ENCODE results near the gene TBCB.

The TBCB gene

GRCh38 chr19:36101550-36102327, 13.5 kb upstream of the TBCB start:
- H3K36me3 ChIP-seq (ENCODE audit: control insufficient read depth in 2 of 2, insufficient read depth in 2 of 2, low read length in 2 of 2): peaks cover 0 to under 1% of the 10 kb centered on the region in 2 donors
- no peak overlapping the region for H3K27ac ChIP-seq (ENCODE audit: low read length)
- H3K4me1 ChIP-seq (ENCODE audit: control insufficient read depth, insufficient read depth, low read length): peaks cover 3% of the 10 kb centered on the region
- no peak overlapping the region for H3K9ac ChIP-seq (ENCODE audit: low read length in 2 of 2)
- no peaks in the 10 kb centered on the region for H3K27me3 ChIP-seq (ENCODE audit: control insufficient read depth in 1 of 2, insufficient read depth in 2 of 2, low read length in 2 of 2)
- H3K9me3 ChIP-seq (ENCODE audit: control insufficient read depth in 2 of 2, low read length in 2 of 2): no peaks in the 10 kb centered on the region
- H3K4me3 ChIP-seq (ENCODE audit: low read length in 2 of 2): no peak overlapping the region

- H3K27ac ChIP-seq (ENCODE audit: low read length): no peak overlapping the region
Measured at GRCh38 chr19:36103040-36103626, 12.1 kb upstream of the TBCB start.

GRCh38 chr19:36103842-36104552, 11.3 kb upstream of the TBCB start:
- H3K4me3 ChIP-seq (ENCODE audit: low read length in 2 of 2): no peak overlapping the region
- no peaks in the 10 kb centered on the region for H3K9me3 ChIP-seq (ENCODE audit: control insufficient read depth in 2 of 2, low read length in 2 of 2)
- H3K27me3 ChIP-seq (ENCODE audit: control insufficient read depth in 1 of 2, insufficient read depth in 2 of 2, low read length in 2 of 2): no peaks in the 10 kb centered on the region
- H3K4me1 ChIP-seq (ENCODE audit: control insufficient read depth, insufficient read depth, low read length): no peaks in the 10 kb centered on the region
- H3K27ac ChIP-seq (ENCODE audit: low read length): no peak overlapping the region
- peaks cover 0 to 3% of the 10 kb centered on the region in 2 donors for H3K36me3 ChIP-seq (ENCODE audit: control insufficient read depth in 2 of 2, insufficient read depth in 2 of 2, low read length in 2 of 2)
- H3K9ac ChIP-seq (ENCODE audit: low read length in 2 of 2): no peak overlapping the region

More at GRCh38 chr19:36103040-36103626, 12.1 kb upstream of the TBCB start:
- no peak overlapping the region for H3K4me3 ChIP-seq (ENCODE audit: low read length in 2 of 2)
- no peak overlapping the region for H3K9ac ChIP-seq (ENCODE audit: low read length in 2 of 2)
- peaks cover 0 to 3% of the 10 kb centered on the region in 2 donors for H3K36me3 ChIP-seq (ENCODE audit: control insufficient read depth in 2 of 2, insufficient read depth in 2 of 2, low read length in 2 of 2)
- no peaks in the 10 kb centered on the region for H3K9me3 ChIP-seq (ENCODE audit: control insufficient read depth in 2 of 2, low read length in 2 of 2)
- no peaks in the 10 kb centered on the region for H3K4me1 ChIP-seq (ENCODE audit: control insufficient read depth, insufficient read depth, low read length)
- no peaks in the 10 kb centered on the region for H3K27me3 ChIP-seq (ENCODE audit: control insufficient read depth in 1 of 2, insufficient read depth in 2 of 2, low read length in 2 of 2)

- Histone ChIP-seq H3K9me3 (ENCODE audit: control insufficient read depth in 2 of 2, low read length in 2 of 2) (no peaks in the 10 kb centered on the region), H3K9ac (ENCODE audit: low read length in 2 of 2) (no peak overlapping the region), H3K4me3 (ENCODE audit: low read length in 2 of 2) (no peak overlapping the region), H3K4me1 (ENCODE audit: control insufficient read depth, insufficient read depth, low read length) (no peaks in the 10 kb centered on the region), H3K27me3 (ENCODE audit: control insufficient read depth in 1 of 2, insufficient read depth in 2 of 2, low read length in 2 of 2) (no peaks in the 10 kb centered on the region), H3K36me3 (ENCODE audit: control insufficient read depth in 2 of 2, insufficient read depth in 2 of 2, low read length in 2 of 2) (peaks cover 3 to 4% of the 10 kb centered on the region in 2 donors), H3K27ac (ENCODE audit: low read length) (no peak overlapping the region)
Measured at GRCh38 chr19:36106441-36106840, 8.8 kb upstream of the TBCB start.

- H3K27ac ChIP-seq (ENCODE audit: low read length): no peak overlapping the region
- no peaks in the 10 kb centered on the region for H3K27me3 ChIP-seq (ENCODE audit: control insufficient read depth in 1 of 2, insufficient read depth in 2 of 2, low read length in 2 of 2)
- no peaks in the 10 kb centered on the region for H3K9me3 ChIP-seq (ENCODE audit: control insufficient read depth in 2 of 2, low read length in 2 of 2)
- no peak overlapping the region for H3K4me3 ChIP-seq (ENCODE audit: low read length in 2 of 2)
- no peak overlapping the region for H3K9ac ChIP-seq (ENCODE audit: low read length in 2 of 2)
- H3K36me3 ChIP-seq (ENCODE audit: control insufficient read depth in 2 of 2, insufficient read depth in 2 of 2, low read length in 2 of 2): peaks cover 3 to 6% of the 10 kb centered on the region in 2 donors
- no peaks in the 10 kb centered on the region for H3K4me1 ChIP-seq (ENCODE audit: control insufficient read depth, insufficient read depth, low read length)
Measured at GRCh38 chr19:36106991-36107390, 8.3 kb upstream of the TBCB start.

- Histone ChIP-seq H3K27ac (ENCODE audit: low read length) (no peak overlapping the region), H3K9me3 (ENCODE audit: control insufficient read depth in 2 of 2, low read length in 2 of 2) (no peaks in the 10 kb centered on the region), H3K4me1 (ENCODE audit: control insufficient read depth, insufficient read depth, low read length) (peaks cover 7% of the 10 kb centered on the region), H3K36me3 (ENCODE audit: control insufficient read depth in 2 of 2, insufficient read depth in 2 of 2, low read length in 2 of 2) (peaks cover 9 to 16% of the 10 kb centered on the region in 2 donors), H3K4me3 (ENCODE audit: low read length in 2 of 2) (no peak overlapping the region), H3K9ac (ENCODE audit: low read length in 2 of 2) (no peak overlapping the region), H3K27me3 (ENCODE audit: control insufficient read depth in 1 of 2, insufficient read depth in 2 of 2, low read length in 2 of 2) (no peaks in the 10 kb centered on the region)
Measured at GRCh38 chr19:36108684-36109083, 6.6 kb upstream of the TBCB start.

GRCh38 chr19:36110487-36111199, 4.6 kb upstream of the TBCB start, which contains the start of gene OVOL3:
OVOL3 (plus strand) TSS chr19:36111143; CDS start chr19:36111203, 60 bp downstream.
- Histone ChIP-seq H3K9ac (ENCODE audit: low read length in 2 of 2) (no peak within 1 kb of the TSS), H3K4me1 (ENCODE audit: control insufficient read depth, insufficient read depth, low read length) (peaks cover 20% of the 10 kb centered on the region), H3K4me3 (ENCODE audit: low read length in 2 of 2) (no peak within 1 kb of the TSS), H3K9me3 (ENCODE audit: control insufficient read depth in 2 of 2, low read length in 2 of 2) (no peaks in the 10 kb centered on the region), H3K36me3 (ENCODE audit: control insufficient read depth in 2 of 2, insufficient read depth in 2 of 2, low read length in 2 of 2) (peaks cover 9 to 16% of the 10 kb centered on the region in 2 donors), H3K27ac (ENCODE audit: low read length) (no peak within 1 kb of the TSS), H3K27me3 (ENCODE audit: control insufficient read depth in 1 of 2, insufficient read depth in 2 of 2, low read length in 2 of 2) (no peaks in the 10 kb centered on the region)

- no peak overlapping the region for H3K4me3 ChIP-seq (ENCODE audit: low read length in 2 of 2)
- no peaks in the 10 kb centered on the region for H3K27me3 ChIP-seq (ENCODE audit: control insufficient read depth in 1 of 2, insufficient read depth in 2 of 2, low read length in 2 of 2)
- H3K9me3 ChIP-seq (ENCODE audit: control insufficient read depth in 2 of 2, low read length in 2 of 2): no peaks in the 10 kb centered on the region
- peaks cover 24% of the 10 kb centered on the region for H3K4me1 ChIP-seq (ENCODE audit: control insufficient read depth, insufficient read depth, low read length)
- no peak overlapping the region for H3K27ac ChIP-seq (ENCODE audit: low read length)
- H3K36me3 ChIP-seq (ENCODE audit: control insufficient read depth in 2 of 2, insufficient read depth in 2 of 2, low read length in 2 of 2): peaks cover 9 to 16% of the 10 kb centered on the region in 2 donors
- H3K9ac ChIP-seq (ENCODE audit: low read length in 2 of 2): no peak overlapping the region
Measured at GRCh38 chr19:36111200-36111539, 4.1 kb upstream of the TBCB start.

- Histone ChIP-seq H3K9me3 (ENCODE audit: control insufficient read depth in 2 of 2, low read length in 2 of 2) (no peaks in the 10 kb centered on the region), H3K4me1 (ENCODE audit: control insufficient read depth, insufficient read depth, low read length) (peaks cover 32% of the 10 kb centered on the region), H3K4me3 (ENCODE audit: low read length in 2 of 2) (no peak overlapping the region), H3K9ac (ENCODE audit: low read length in 2 of 2) (no peak overlapping the region), H3K27me3 (ENCODE audit: control insufficient read depth in 1 of 2, insufficient read depth in 2 of 2, low read length in 2 of 2) (no peaks in the 10 kb centered on the region), H3K27ac (ENCODE audit: low read length) (no peak overlapping the region), H3K36me3 (ENCODE audit: control insufficient read depth in 2 of 2, insufficient read depth in 2 of 2, low read length in 2 of 2) (peaks cover 7 to 16% of the 10 kb centered on the region in 2 donors)
Measured at GRCh38 chr19:36112678-36113077, 2.6 kb upstream of the TBCB start.

GRCh38 chr19:36113425-36113824, 1.8 kb upstream of the TBCB start:
- Histone ChIP-seq H3K27ac (ENCODE audit: low read length) (no peak overlapping the region), H3K9ac (ENCODE audit: low read length in 2 of 2) (peak overlapping the region in 1 of 2 donors; percentile 89), H3K36me3 (ENCODE audit: control insufficient read depth in 2 of 2, insufficient read depth in 2 of 2, low read length in 2 of 2) (peaks cover 9 to 16% of the 10 kb centered on the region in 2 donors), H3K9me3 (ENCODE audit: control insufficient read depth in 2 of 2, low read length in 2 of 2) (no peaks in the 10 kb centered on the region), H3K27me3 (ENCODE audit: control insufficient read depth in 1 of 2, insufficient read depth in 2 of 2, low read length in 2 of 2) (no peaks in the 10 kb centered on the region), H3K4me3 (ENCODE audit: low read length in 2 of 2) (peak overlapping the region in 1 of 2 donors; percentile 92), H3K4me1 (ENCODE audit: control insufficient read depth, insufficient read depth, low read length) (peaks cover 34% of the 10 kb centered on the region)
